ENCODE results near the gene CC2D1A. TPM values are rescaled to one million over a fixed set of nuclear protein-coding genes. Genes with fewer than 3 reads are reported as not detected.
A peak's percentile ranks its signal among the peaks of the same experiment; 100 is the strongest.

CC2D1A gene
- total RNA-seq, 2 donors from 2014 or later: 35.5 to 52.1 TPM

- Histone ChIP-seq H3K4me1 (peaks cover 62% of the 10 kb centered on the region), H3K27me3 (no peaks in the 10 kb centered on the region), H3K27ac (peak overlapping the region in 2 of 4 donors; percentile 92 to 94), H3K9me3 (no peaks in the 10 kb centered on the region), H3K36me3 (replicated peaks in 1 of 2; ENCODE audit: insufficient read depth in 1 of 2, low read depth in 2 of 2) (no peaks in the 10 kb centered on the region), H3K4me3 (no peak overlapping the region)
- no peak for DNase-seq
- TF ChIP-seq CTCF (IDR thresholded peaks at IDR 0.05): peak in 1 of 7 experiments; percentile 10
- TF ChIP-seq POLR2A (IDR thresholded peaks at IDR 0.05): no peak
- no peak for ATAC-seq
- WGBS, 2 donors: 85 to 90% methylated on average over 9 to 10 of the region's 10 CpGs
- intact Hi-C loops (cut with DNase I): loop anchor here (5.0 kb wide), 1 partner anchor 189 kb away; the partner anchor contains the start of gene MISP3
Measured at GRCh38 chr19:13883516-13884064, 22.4 kb upstream of the CC2D1A start.

- Histone ChIP-seq H3K9me3 (no peaks in the 10 kb centered on the region), H3K27me3 (no peaks in the 10 kb centered on the region), H3K4me3 (no peak overlapping the region), H3K36me3 (replicated peaks in 1 of 2; ENCODE audit: insufficient read depth in 1 of 2, low read depth in 2 of 2) (no peaks in the 10 kb centered on the region), H3K27ac (peak overlapping the region; percentile 92 to 96 (median 94)), H3K4me1 (peaks cover 53% of the 10 kb centered on the region)
- DNase-seq: peak; percentile 92 to 97 (median 95)
- ATAC-seq: peak; percentile 86
- intact Hi-C loops (cut with DNase I): loop anchor here (5.0 kb wide), 1 partner anchor 187 kb away; the partner anchor contains the start of gene MISP3
- 15 to 22% methylated on average over 12 to 26 of the region's 26 CpGs for WGBS, 2 donors
- TF ChIP-seq CTCF (IDR thresholded peaks at IDR 0.05): peak in 4 of 7 experiments; percentile 35 to 54 (median 43)
- TF ChIP-seq POLR2A (IDR thresholded peaks at IDR 0.05): peak; percentile 82 to 93 (median 91)
Measured at GRCh38 chr19:13884726-13885591, 21.0 kb upstream of the CC2D1A start.

- no peaks in the 10 kb centered on the region for H3K9me3 ChIP-seq
- no peaks in the 10 kb centered on the region for H3K36me3 ChIP-seq (replicated peaks in 1 of 2; ENCODE audit: insufficient read depth in 1 of 2, low read depth in 2 of 2)
- no peak for ATAC-seq
- H3K27ac ChIP-seq: peak overlapping the region; percentile 92 to 96 (median 94)
- no peaks in the 10 kb centered on the region for H3K27me3 ChIP-seq
- intact Hi-C loops (cut with DNase I): no loop called here
- H3K4me3 ChIP-seq: no peak overlapping the region
- TF ChIP-seq CTCF (IDR thresholded peaks at IDR 0.05) (no peak), POLR2A (IDR thresholded peaks at IDR 0.05) (no peak)
- peaks cover 46% of the 10 kb centered on the region for H3K4me1 ChIP-seq
- WGBS, 2 donors: 77 to 93% methylated on average over 17 to 19 of the region's 20 CpGs
- no peak for DNase-seq
Measured at GRCh38 chr19:13885826-13886365, 20.1 kb upstream of the CC2D1A start.

- H3K4me1 ChIP-seq: peaks cover 39% of the 10 kb centered on the region
- TF ChIP-seq CTCF (IDR thresholded peaks at IDR 0.05) (no peak), POLR2A (IDR thresholded peaks at IDR 0.05) (no peak)
- H3K27me3 ChIP-seq: no peaks in the 10 kb centered on the region
- intact Hi-C loops (cut with DNase I): no loop called here
- H3K27ac ChIP-seq: no peak overlapping the region
- no peak overlapping the region for H3K4me3 ChIP-seq
- no peaks in the 10 kb centered on the region for H3K36me3 ChIP-seq (replicated peaks in 1 of 2; ENCODE audit: insufficient read depth in 1 of 2, low read depth in 2 of 2)
- ATAC-seq (no peak), DNase-seq (peak in 1 of 4 donors; percentile 21)
- 79% methylated on average over 16 of the region's 16 CpGs; no CpG with 5 or more reads in 1 of the 2 donors for WGBS, 2 donors
- H3K9me3 ChIP-seq: no peaks in the 10 kb centered on the region
Measured at GRCh38 chr19:13887018-13887436, 19.0 kb upstream of the CC2D1A start.

Data from body of pancreas (tissue), 4 donors.